ENCODE measurements around the gene DESI2.

DESI2 gene

GRCh38 chr1:244665771-244666217 is 12.9 kb downstream of the DESI2 start (continued):
- TF ChIP-seq ZBTB6 (tag by site-specific recombination; IDR thresholded peaks at IDR 0.05) (no peak; the same call in 1 of the 2 replicates), ZNF777 (tag by site-specific recombination; IDR thresholded peaks at IDR 0.05; ENCODE audit: borderline replicate concordance) (no peak), ZNF747 (tag by site-specific recombination; IDR thresholded peaks at IDR 0.05) (no peak), ZNF830 (tag by site-specific recombination; IDR thresholded peaks at IDR 0.05; ENCODE audit: low read depth) (no peak), ZNF843 (tag by site-specific recombination; IDR thresholded peaks at IDR 0.05) (peak; percentile 96), ZNF239 (tag by site-specific recombination; IDR thresholded peaks at IDR 0.05) (no peak), ZNF488 (tag by site-specific recombination; IDR thresholded peaks at IDR 0.05) (0 out of 2 replicates have a peak, but pooled peaks have one; percentile 42), ZNF24 (tag by site-specific recombination; IDR thresholded peaks at IDR 0.05) (peak; percentile 98), ZNF350 (tag by site-specific recombination; IDR thresholded peaks at IDR 0.05) (no peak), KLF17 (tag by site-specific recombination; IDR thresholded peaks at IDR 0.05) (peak; percentile 93), ZNF596 (tag by site-specific recombination; IDR thresholded peaks at IDR 0.05) (0 out of 2 replicates have a peak, but pooled peaks have one; percentile 9), CTCF (tag by site-specific recombination; IDR thresholded peaks at IDR 0.05) (no peak), ZBTB26 (tag by site-specific recombination; optimal IDR thresholded peaks at IDR 0.05) (no peak), ZBTB44 (tag by site-specific recombination; IDR thresholded peaks at IDR 0.05) (no peak), ZNF214 (tag by site-specific recombination; IDR thresholded peaks at IDR 0.05; ENCODE audit: borderline replicate concordance) (no peak), ZNF624 (tag by site-specific recombination; IDR thresholded peaks at IDR 0.05) (no peak), ZNF335 (tag by site-specific recombination; conservative IDR thresholded peaks at IDR 0.05) (0 out of 2 replicates have a peak, but pooled peaks have one; percentile 26), ZSCAN23 (tag by site-specific recombination; IDR thresholded peaks at IDR 0.05) (peak; percentile 98), ZNF677 (tag by site-specific recombination; IDR thresholded peaks at IDR 0.05) (no peak), ZNF514 (tag by site-specific recombination; IDR thresholded peaks at IDR 0.05) (no peak), ZBTB10 (tag by site-specific recombination; IDR thresholded peaks at IDR 0.05) (no peak), ZNF391 (tag by site-specific recombination; IDR thresholded peaks at IDR 0.05; ENCODE audit: borderline replicate concordance, low read depth) (peak; percentile 89; the same call in 1 of the 2 replicates), ZNF776 (tag by site-specific recombination; IDR thresholded peaks at IDR 0.05; ENCODE audit: borderline replicate concordance) (no peak), ZFP37 (tag by site-specific recombination; IDR thresholded peaks at IDR 0.05) (peak; percentile 54; the same call in 1 of the 2 replicates), ZNF26 (tag by site-specific recombination; IDR thresholded peaks at IDR 0.05) (no peak), MEIS1 (CRISPR knock-in tag; IDR thresholded peaks at IDR 0.05; ENCODE audit: borderline replicate concordance) (no peak), KLF9 (tag by site-specific recombination; IDR thresholded peaks at IDR 0.05; ENCODE audit: low read depth) (no peak)

All from HEK293 (cell line).